Erythroblast (primary cell): ENCODE measurements around the gene SEPHS1.

Experiments used
- GATA1 ChIP-seq: IDR thresholded peaks from 2 replicates; pipeline ENCODE4 v1.6.1; 2011; ENCODE audit warnings: low read depth, mild to moderate bottlenecking, control low read depth, low read length, moderate library complexity
- POLR2A ChIP-seq: IDR thresholded peaks from 2 replicates; pipeline ENCODE4 v1.6.1; 2011; ENCODE audit warnings: mild to moderate bottlenecking, low read length

DNA sequence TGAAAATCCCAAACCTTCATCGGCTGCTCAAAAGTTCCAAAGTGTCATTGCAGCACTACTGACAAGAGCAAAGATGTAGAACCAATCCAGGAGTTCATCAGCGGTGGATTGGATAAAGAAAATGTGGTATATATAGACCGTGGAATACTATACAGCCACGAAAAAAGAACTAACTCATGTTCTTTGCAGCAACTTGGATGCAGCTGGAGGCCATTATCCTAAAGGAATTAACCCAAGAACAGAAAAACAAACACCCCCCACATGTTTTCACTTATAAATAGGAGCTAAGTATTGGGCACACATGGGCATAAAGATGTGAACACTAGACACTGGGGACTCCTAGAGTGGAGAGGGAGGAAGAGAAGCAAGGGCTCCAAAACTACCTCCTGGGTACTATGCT, 79.8 kb downstream of the SEPHS1 start:
- TF ChIP-seq POLR2A: no peak
- TF ChIP-seq GATA1: no peak
